GM18951 (cell line): ENCODE measurements around the gene RAG1.

Experiments used
- POLR2A ChIP-seq: IDR thresholded peaks from 4 replicates; pipeline ENCODE4 v1.6.1; 2011; ENCODE audit warnings: mild to moderate bottlenecking; ENCODE audit not compliant: insufficient read length, insufficient read depth; ENCODE audit errors: extremely low read depth
- in situ Hi-C: fragments of 300-500 bp; cut with MboI; formaldehyde crosslinking; loops from one replicate; pipeline ENCODE4 v1.12.0; 2022; ENCODE audit warnings: low sequenced_read_pairs, mixed read lengths, inconsistent platforms; ENCODE audit not compliant: unreplicated experiment

RAG1 gene

DNA sequence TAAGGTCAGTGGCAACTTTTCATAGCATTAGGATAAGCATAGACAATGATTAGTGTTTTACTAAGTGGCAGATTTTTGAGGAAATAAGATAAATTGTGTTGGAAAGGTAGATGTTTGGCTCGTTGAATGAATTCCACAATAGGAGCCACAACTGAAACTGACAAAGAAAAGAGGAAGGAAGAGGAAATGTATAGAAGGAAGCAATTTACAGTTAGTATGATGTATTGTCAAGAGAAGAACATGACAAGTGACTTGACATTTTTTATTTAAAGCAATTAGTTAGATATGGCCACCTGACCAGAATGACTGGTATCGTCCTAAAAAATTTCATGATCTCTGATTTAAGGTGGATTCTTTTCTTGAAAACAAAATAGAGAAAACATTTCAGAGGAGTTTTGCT is 33.3 kb downstream of the RAG1 start:
- in situ Hi-C loops: no loop called here

GRCh38 chr11:36602135-36602534 is 34.3 kb downstream of the RAG1 start:
- in situ Hi-C loops: no loop called here

More for the DNA sequence above, 33.3 kb downstream of the RAG1 start:
- no peak for TF ChIP-seq POLR2A

DNA sequence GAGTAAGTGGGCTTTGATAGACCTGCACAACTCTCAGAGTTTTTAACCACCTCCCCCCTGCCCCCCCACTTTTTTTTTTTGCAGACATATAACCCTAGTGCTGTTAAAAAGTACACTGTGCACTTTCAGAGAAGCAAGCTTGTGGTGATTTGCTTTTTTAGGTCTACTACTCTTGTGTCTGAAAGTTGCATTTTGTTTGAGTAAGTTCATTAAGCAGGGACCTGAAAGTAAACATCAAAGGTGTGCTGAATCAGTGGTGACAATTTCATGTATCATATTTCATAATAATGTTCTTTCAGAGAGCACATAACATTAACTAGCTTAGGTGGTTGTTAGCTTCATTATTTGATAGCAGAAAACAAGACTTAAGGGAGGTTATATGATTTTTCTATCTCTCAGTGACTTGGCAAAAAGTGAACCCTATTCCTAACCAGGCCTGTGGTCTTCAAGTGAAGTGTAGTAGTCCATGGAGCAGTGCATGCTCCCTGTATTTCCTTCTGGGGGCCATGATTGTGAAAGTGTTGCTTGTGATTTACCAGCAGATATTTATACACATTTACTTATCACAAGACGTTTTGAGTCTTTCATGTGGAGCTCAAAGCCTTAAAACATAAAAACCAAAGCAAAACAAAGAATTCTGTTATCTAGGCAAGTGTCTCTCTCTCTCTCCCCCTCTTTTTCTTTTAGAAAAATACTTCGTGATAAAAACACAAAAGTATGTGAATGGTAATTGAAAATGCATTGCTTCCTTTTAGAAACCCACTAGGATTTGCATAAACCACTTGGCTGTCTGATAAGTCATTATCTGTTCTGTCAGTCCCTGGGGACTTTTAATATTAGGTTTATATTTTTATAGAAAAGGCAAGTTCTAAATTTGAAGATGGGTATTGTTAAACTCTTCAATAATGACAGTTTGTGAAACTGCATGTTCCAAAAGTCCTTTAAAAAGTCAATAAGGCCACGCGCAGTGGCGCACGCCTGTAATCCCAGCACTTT is 37.7 kb downstream of the RAG1 start:
- TF ChIP-seq POLR2A: no peak
- in situ Hi-C loops: no loop called here

More at GRCh38 chr11:36602135-36602534, 34.3 kb downstream of the RAG1 start:
- no peak for TF ChIP-seq POLR2A

DNA sequence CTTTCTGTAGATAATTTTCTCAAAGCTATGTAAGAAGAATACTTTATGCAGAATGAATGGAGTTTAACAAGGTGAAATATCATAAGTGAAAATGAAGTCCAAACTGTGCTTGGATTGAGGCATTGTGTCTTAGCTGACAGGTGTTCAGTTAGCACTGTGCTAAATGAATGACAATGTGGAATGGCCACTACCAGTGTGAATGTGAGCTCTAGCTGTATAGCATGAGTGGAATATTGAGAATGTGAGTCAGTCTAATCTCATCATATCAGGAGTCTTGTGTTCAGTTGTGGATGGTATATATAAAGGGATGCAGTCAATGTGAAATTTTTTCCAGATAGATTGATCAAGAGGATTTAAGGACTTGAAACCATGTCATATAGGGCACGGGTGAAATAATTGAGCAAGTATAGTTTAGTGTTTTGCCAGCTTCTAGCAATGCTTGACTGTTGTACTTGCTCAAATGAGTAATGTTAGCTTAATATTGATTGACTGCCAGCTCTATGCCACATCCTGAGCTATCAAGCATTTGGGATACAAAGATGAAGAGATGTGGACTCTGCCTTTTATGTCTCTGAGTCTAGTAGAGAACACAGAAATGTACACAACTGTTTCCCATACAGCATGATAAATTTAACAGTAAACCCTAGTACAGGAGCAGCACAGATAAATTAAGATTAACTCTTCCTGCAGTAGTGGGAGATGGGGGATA is 40.8 kb downstream of the RAG1 start:
- in situ Hi-C loops: no loop called here
- TF ChIP-seq POLR2A: no peak

DNA sequence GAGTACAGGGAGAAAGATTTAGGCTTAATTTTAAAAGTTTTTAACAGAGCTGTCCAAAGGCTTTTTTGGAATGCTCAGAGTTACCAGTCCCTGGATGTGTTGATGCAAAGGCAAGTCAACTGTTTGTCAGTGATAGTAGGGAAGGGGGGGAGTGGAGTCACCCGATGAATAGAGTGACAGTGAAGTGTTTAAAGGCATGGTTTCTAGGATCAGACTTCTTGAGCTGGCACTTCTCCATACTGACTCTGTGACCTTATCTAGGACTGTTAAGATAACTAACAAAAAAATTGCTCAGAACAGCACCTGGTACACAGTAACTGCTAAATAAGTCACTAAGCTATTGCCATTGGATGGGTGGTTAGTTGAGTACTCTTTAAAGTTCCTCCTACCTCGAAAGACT is 41.6 kb downstream of the RAG1 start:
- in situ Hi-C loops: no loop called here
- TF ChIP-seq POLR2A: no peak

DNA sequence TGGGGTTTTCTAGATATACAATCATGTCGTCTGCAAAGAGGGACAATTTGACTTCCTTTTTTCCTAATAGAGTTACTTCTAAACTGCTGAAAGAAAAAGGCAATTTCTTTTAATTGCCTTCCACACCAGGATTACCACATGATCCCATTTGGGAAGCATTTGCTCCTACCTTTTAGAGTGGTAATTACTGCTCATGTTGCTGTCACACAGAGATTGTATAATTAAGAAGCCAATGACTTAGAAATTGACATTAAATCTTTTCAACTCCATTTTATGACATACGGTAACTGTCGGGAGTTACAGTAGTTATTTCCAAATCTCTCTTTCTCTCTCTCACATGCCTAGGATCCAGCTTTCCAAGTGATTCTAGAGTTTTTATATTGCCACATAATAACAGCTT is 48.0 kb downstream of the RAG1 start:
- TF ChIP-seq POLR2A: no peak
- in situ Hi-C loops: no loop called here

- in situ Hi-C loops: no loop called here
- TF ChIP-seq POLR2A: no peak
Observed at GRCh38 chr11:36617543-36618362, 49.9 kb downstream of the RAG1 start.

DNA sequence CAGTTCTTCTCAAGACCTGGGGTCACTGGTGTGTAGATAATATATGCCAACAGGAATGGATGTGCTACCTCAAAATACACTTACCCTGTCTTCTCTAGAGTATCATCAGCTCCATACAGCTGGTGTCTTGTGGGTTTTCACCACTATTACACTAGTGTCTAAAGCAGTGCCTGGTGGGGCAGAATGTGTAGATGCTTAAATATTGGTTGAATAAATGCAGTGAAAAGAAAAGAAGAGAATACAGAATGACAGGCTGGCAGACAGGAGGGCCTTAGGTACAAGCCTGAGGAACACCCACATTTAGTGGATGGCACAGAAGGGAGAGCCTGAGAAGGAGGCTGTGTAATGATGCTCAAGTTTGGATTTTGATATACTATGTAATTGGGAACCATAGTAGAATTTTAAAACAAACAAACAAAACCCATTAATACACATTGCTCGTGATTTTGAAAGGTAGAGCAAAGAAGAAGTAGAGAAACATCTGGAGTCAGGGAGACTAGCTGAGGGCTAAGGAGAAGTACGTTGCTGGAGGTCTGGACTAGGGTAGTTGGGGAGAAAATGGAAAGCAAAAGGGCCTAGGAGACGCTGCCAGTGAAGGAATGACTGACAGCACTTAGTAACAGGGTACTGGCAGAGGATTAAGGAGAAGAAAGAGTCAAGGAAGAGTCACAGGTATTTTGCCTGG is 50.7 kb downstream of the RAG1 start:
- no peak for TF ChIP-seq POLR2A
- in situ Hi-C loops: no loop called here

- no peak for TF ChIP-seq POLR2A
- in situ Hi-C loops: no loop called here
Observed at GRCh38 chr11:36619502-36619901, 51.7 kb downstream of the RAG1 start.

DNA sequence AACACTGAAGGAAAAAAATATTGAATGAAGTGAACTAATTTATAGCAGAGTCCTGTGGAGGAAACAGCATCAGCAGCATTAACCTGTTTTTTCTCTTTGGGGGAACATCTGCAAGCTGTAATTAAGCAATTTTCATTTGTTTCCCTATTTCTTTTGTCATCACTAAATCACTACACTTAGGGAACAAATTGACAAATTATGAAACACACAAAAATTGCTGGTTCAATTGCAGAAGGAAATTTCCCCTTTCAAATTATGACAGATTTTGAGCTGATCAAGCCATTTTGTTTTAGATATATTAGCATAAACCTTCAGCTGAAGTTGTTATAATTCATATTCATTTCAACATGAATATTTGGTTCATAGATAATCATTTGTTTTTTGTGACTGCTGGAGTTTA is 52.4 kb downstream of the RAG1 start:
- no peak for TF ChIP-seq POLR2A

GRCh38 chr11:36622431-36623136 is 54.8 kb downstream of the RAG1 start:
- in situ Hi-C loops: no loop called here
- no peak for TF ChIP-seq POLR2A

More for the DNA sequence above, 52.4 kb downstream of the RAG1 start:
- in situ Hi-C loops: no loop called here

- in situ Hi-C loops: no loop called here
- no peak for TF ChIP-seq POLR2A
Observed at GRCh38 chr11:36623494-36623893, 55.7 kb downstream of the RAG1 start.
